Medulla oblongata (tissue), 1 donor: ENCODE data around the gene DCXR.

ENCODE experiments used
- DNase-seq: peaks from one replicate; pipeline ENCODE4 v3.0.0-alpha.2; 2015; ENCODE audit errors: extremely low spot score

DCXR gene

DNA sequence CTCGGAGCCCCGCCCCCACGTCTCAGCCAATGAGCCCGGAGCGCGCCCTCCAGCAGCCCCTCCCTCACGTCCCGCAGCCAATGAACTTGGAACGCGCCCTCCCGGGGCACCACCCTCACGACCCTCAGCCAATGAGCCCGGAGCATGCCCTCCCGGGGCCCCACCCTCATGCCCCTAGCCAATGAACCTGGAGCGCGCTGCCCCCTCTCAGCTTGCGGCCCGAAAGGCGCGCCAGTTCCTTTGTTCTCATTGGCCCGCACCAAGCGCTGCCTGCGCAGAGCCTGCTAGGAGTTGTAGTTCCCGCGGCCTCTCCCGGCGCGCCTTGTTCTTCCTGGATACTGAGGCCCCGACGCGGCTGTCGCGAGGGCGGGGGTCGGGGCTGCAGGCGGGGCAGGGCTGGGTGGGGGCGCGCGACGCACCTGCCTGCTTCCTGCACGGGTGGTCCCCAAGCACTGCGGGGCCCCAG is 14.5 kb downstream of the DCXR start, which contains the start of gene LRRC45:
TSS of gene LRRC45 (plus strand) at position 325 of the 466 bp plus-strand sequence. CDS start 339 bp downstream, outside the sequence.
- DNase-seq: peak; percentile 99

DNA sequence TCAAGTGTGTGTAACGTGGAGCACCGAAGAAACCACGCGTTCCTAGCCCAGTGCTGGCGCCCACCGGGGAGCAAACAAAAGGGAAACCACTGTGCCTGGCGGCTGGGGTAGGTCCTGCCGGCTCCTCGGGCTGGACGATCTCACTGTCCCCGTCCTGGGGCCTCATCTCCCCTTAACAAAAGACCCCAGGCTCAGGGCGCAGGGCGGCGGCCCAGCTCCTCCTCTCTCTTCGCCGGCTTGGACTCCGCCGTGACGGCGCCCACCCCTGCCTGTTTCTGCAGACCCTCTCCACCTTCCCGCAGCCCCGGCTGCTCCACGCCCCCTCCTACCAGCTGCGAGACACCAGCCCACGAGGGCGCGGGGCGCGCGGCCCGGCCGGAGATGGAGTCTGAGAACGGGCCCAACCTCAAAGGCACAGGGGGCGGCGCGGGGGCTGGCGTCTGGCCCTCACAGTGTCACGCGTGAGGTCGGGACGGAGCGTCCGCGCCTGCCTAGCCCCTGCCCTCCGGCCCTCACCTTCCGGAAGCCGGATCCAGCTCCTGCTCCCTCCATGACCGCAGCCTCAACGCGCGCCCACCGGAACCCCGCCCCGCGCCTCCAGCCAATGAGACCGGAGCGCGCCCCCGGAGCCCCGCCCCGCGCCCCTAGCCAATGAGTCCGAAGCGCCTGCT is 15.1 kb downstream of the DCXR start, which contains the start of gene CENPX:
TSS of gene CENPX (minus strand) at position 569 of the 671 bp plus-strand sequence. CDS start at position 552, 17 bp downstream.
- no peak for DNase-seq

DNA sequence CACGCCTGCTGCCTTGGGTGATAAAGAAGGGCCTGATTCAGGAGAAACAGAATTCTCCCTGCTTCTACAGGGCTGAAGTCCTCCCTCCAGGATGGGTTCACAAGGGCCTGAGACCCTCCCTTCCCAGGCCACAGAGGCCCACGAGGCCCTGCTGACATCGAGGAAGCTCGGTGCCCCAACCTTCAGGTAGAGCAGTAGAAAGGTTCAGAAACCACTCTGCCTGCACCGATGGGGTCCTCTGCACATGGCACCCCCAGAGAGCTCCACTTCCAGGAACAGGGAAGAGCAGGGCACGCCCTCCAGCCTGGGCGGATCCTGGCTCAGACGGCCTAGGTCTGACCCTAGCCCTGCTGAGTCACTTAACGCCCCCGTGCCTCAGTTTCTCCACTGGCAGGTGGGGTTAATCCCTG is 15.6 kb downstream of the DCXR start:
- no peak for DNase-seq

DNA sequence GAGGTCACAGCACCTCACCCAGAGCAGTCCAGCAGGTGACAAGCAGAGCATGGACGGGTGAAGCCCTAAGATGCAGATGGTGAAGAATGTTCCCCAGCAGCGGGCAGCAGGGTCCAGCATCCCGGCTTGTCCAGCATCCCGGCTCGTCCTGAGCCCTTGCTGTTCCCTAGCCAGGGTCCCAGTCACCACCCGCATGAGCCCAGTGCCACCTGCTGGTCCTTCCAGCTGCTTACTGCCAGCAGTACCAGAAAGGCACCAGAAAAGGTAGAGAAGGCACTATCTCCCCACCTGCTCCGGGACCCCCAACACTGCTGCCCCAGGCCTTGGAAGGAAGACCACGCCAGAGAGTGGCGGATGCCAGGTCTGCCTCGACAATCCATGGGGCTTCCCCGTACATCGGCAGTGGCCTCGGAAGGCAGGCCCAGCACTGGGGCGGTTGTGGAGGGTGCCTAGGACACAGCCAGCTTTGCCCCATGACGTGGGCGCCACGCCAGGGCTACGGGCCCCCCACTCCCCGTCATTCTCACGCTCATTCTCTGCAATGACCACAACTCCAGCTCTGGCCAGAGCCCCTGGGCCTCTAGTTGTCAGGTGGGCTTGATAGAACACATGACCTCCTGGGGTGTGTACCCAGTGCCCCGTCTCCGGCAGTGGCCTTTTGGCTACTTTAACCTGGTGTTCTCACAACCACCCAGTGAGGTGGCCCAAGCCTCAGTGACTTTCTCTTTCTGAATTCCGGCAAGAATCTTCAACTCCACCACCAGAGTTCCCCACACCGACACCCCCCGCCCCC is 16.2 kb downstream of the DCXR start:
- DNase-seq: peak; percentile 82

DNA sequence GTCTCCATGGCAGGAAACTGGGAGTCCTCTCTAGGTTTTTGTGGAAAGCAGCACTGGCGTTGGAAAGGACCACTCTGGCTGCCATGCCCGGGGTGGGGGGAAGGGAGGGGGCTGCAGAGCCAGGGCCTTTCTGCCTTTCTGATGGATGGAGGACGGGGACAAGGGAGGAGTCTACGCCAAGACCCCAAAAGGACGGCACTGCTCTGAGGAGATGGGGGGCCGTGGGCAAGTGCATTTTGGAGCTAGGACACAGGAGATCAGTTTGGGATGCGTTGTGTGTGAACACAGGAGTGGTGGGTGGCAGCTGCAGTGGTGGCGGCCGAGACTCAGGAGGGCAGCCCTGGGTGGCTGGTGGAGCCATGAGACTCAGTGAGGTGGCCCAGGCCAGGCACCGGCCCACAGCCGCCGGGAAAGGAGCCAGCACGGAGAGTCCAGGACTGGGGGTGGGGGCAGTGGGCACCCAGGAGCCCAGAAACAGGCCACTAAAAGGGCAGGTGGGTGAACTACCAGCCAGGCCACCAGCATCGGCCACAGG is 16.9 kb downstream of the DCXR start:
- peak; percentile 29 for DNase-seq

DNA sequence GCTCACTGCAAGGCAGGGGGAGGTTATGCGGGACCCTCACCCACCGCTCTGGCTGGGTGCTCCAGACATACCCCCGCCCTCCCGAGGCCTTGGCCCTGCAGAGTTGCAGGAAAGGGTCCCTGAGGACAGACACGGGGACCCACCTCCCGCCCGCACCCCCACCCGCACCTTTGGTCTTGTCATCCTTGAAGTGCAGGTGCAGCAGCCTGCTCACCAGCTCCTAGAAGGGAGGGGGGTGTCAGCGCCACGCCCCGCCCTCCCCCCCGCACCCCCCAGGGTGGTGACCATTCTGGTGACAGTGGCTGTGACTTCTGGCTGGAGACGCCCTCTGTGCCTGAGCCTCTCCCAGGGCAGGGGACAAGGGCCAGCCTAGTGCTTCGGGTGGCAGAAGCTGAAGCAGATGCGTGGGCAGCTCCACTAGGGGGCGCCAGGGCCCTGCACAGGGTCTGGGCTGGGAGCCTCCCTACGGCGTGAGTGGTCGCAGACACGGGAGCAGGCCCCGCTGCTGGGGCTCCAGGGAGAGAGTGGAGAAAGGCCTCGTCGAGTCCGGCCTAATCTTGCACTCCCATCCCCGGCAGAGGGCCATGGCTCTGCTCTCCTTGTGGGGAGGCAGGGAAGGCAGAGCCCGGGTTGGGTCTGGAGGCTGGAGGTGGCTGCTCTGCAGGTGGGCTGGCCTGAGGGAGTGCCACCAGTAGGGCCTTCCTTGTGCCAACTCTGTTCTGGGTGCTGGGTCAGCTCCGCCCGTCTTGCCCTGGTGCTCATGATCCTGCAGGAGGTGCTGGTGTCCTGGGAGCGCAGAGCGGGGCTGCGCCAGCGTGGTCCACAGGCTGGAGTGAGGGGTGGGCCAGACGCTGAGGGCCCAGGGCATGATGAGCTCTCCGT is 17.6 kb downstream of the DCXR start:
- DNase-seq: no peak

DNA sequence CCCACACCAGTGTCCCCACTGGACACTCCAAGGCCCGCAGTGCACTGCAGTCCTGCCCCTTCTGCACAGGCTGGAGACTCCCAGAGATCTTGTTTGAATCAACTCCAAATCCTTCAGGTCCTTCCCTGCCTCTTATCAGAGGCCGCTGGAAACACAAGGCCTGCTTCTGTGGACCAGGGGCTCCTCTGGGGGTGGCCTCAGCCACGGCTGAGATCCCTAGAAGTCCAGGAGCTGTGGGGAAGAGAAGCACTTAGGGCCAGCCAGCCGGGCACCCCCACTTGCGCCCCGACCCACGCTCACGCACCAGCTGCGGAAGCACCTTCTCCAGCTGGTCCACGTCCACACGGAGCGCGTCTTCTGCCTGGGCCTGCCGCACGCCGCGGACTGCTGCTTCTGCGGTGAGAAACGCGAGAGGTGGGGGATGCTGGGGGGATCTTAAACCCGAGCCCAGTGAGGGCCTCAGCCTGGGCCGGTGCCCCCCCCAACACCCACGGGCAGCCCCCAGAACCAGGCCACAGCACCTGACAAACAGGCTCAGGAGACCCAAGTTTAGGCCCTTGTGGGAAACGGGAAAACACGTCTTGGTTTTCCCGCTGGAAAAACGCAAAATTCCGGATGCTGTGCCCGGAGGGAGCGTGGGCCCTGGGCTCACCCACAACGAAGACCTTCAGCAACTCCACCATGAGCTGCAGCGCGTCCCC is 18.4 kb downstream of the DCXR start:
- no peak for DNase-seq

DNA sequence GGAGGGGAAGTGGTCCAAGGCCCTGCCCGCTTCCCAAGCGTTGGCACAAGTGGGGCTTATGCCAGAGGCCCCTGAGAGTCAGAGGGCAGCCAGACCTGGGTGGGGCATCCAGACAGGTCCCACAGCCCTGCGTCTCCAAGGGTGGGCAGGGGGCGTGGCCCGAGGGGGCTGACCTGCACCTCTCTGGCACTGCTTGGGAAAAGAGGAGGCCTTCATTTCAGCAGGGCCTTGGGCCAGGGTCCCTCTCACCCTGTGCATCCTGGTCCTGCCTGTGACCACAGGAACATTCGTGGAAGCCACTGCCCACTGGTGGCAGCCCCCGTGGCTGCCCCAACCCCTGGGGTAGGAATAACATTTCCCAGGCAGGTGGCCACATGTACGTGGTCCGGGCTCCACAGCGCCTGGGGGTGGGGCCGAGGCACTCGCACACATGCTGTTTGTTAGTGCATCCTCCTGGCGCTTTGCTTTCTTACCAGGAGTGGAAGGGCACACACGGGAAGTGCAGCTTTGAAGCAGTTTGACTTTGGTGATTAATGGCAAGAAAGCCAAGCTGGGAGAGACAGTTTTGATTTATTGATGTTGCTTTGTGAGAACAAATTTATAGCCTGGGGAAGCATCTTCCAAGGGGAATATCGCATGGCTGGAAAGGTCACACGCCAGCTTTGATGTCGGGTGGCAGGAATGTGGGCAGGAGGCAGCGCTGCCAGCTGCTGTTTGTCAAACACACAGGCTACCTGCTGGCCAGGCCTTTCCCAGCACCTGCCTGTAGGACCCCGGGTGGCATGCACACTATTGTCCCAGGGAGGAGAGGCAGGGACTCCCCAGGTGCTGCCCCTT is 19.1 kb downstream of the DCXR start:
- no peak for DNase-seq

DNA sequence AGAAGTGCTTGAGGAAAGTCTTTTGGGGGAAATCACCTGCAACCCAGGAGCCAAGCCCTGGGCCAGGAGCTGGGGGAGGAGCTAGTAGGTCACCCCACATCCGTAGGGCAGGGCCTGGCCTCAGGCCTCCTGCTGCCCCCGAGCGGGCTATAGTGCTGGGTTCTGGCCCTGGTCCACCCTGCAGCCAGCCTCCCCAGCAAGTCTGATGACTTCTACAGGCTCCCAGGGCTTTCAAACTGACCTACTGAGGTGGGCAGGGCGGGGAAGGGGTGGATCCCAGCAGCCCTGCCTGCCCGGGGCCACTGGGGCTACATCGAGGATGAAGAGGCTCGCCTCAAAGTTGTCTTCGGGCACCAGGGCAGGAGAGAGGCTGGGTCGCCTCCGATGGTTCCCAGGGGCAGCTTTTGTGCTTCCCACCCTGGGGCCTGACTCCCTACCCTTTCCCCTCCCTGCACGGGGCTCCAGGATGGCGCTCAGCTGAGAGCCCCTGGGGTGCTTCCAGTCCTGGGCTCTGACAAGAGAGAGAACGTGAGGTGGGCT is 19.8 kb downstream of the DCXR start:
- no peak for DNase-seq

DNA sequence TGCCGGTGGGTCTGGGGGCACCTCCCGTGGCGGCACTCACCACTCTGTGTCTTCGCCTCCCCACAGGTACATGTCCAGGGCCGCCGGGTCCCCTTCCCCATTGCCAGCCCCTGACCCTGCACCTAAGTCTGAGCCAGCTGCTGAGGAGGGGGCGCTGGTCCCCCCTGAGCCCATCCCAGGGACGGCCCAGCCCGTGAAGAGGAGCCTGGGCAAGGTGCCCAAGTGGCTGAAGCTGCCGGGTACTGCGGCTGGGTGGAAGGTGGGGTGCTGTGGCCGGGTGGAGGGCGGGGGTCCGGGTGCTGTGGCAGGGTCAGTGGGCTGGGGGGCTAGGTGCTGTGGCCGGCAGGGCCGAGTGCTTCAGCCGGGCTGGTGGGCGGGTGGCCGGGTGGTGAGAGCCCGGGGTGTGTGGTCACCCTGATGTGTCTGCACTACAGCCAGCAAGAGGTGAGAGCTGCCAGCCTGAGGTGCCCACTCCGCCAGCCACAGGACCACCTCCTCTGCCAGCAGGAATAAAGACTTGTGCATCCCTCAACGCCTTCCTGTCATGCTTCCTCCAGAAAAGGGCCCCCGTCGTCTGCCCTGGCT is 20.5 kb downstream of the DCXR start:
- no peak for DNase-seq

DNA sequence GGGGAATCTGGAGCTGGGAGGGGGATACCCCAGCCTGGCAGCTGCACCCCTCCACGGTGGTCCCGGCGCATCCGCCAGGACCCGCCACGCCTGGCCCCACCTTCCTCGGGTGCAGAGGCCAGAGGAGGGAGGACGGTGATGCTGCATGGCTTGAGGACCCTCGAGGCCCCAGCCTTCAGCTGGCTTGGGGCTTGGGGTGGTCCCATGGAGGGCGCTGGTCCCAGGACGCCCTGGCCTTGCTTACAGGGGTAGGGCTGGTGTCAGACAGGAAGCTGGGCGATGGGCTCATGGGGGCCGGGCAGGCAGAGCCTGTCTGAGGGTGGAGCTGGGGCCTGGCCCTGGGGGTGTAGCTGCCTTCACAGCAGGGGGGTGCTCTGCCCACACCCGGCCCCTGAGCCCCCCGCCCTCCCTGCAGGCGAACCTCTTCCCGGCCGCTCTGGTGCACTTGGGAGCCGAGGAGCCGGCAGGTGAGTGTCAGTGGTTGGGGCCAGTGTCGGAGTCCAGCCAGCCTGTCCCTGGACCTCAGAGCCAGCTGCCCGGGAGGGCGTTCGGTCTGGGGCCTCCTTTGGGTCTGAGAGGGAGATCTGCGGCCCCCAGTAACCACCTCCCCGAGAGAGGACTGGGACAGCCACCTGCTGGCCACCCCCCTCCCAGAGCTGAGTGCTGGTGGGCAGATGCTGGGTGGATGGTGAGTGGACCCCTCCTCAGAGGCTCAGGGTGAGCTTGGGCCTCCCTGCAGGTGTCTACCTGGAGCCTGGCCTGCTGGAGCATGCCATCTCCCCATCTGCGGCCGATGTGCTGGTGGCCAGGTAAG is 21.2 kb downstream of the DCXR start:
- DNase-seq: no peak

DNA sequence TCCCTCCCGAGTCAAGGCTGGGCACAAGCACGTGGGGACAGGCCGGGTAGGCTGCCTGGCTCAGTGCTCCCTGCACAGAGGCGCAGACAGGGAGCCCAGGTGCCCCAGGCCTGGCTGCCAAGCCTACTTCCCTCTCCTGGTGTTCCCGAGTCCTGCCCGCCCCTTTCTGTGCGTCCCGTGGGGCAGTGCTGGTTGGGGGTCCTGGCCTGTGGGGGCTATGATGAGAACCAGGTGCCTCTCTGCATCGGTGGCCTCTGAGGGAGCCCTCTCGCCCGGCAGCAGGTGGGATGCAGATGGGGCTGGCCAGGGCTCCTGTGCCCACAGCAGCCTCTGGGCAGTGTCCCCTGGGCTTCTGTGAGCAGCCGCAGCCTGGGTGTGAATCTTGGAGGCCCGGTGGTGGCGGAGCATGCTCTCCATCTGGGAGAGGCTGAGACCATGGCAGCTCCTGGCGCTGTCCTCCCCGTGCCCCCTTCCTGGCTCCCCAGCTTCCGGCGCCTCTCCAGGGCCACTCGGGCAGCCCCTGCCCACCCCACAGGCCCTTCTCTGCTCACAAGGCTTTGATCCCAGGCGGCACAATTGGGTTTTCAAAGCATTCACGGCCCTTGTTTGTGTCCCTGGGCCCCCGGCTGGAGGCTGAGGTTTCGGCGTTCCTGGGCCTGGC is 22.1 kb downstream of the DCXR start:
- no peak for DNase-seq

DNA sequence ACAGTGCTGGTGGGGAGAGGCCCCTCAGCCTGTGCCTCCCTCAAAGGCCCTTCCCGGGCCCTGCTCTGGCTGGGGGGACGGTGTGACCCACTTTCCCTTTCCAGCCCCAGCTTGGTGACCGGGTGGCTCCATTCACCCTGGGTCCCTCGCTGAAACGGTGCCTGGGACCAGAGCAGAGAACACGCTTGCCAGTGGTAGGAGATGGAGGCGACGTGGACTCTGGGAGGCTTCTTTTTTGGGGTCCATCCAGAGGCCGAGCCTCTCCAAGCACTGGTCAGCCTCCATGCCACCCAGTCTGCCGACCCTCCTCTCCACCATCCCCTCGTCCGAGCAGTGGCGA is 22.6 kb downstream of the DCXR start:
- no peak for DNase-seq

DNA sequence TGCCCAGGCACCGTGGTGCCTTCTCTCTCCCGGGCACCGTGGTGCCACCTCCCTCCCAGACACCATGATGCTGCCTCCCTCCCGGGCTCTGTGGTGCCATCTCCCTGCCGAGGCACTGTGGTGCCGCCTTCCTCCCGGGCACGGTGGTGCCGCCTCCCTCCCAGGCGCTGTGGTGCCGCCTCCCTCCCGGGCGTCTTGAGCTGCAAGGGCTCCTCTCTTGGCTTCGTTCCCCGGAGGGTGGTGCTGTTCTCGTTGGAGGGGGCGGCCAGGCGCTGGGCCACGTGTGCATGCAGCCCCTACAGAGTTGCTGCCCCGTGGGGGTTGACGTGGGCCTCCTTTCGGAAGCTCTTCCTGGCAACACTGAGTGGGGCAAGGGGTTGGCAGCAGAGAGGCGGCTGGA is 23.1 kb downstream of the DCXR start:
- DNase-seq: no peak

DNA sequence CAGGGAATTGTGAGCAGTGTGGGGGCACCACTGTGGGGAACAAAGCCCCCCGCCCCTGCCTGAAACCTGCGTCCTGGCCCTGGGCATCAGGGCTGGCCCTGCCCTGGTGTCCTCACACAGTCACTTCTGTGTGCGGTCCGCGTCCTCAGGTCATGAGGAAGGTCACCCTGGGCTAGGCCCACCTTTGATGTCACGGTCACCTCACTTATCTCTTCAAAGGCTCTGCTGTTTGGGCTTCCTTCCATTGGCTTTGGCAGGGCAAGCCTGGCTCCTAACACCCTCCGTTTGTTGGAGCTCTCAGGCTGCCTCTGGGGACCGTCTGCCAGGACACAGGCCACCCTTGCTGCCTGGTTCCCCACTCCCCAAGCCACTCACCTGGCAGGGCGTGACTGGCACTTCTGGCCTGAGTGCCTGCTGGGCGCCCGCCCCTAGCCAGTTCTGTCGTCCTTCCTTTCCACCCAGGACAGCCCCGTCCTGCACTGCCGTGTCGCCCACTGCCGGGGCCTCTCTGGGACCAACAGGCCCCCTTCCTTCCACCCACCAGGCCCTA is 23.6 kb downstream of the DCXR start:
- DNase-seq: no peak

DNA sequence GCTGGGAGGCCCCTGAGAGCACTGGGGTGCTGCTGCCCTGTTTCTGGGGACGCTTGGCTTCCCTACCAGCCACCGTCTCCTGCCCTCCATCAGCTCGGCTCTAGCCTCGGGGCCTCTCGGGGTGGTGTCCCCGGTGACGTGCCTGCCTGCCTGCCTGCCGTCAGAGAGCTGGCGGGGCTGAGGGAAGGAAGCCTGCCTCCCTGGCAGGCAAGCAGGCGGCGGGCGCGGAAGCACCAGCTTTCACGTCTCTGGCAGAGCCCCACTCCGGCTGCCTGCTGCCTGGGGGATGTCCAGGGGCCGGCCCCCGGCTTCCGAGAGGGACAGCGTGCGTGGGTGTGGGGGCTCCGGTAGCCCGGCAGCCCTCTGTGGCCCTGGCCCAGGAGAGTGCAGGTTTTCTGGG is 24.2 kb downstream of the DCXR start:
- DNase-seq: peak; percentile 56

DNA sequence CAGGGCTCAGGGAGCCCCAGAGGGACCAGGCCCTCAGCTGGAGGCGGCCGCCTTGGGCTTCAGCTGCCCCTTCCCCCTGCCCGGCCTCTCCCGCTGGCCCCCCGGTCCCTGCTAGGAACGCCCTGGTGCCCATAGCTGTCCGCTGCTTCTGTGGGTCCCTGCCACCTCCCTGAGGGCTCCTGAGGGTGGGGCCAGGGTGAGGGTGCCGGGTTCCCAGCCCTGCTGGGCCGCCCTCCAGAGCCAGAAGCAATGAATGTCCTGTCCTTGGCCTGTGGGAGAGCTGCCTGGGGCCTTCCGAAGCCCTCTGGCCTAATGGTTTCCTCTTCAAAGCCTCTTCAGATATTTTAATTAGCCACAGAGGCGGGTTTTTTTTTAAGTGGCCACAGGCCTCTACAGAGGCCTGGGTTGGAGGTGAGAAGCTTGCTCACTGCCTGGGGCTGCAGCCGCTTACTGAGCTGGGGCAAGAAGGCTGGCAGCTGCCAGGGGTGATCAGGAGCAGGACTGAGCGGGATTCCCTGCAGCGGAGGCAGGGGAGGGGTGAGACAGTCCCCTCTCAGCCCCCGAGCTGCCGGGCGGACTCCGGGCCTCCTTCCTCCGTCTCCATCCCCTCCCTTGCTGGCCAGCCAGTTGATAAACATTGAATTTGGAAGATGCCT is 24.7 kb downstream of the DCXR start:
- no peak for DNase-seq
